HEK293 (cell line): Measurements from ENCODE around the gene PYDC1.

Experiments used
- CTCF ChIA-PET: fragments of 350-600 bp; formaldehyde crosslinking; extraction: SDS; loops from one replicate; lab custom pipeline; 2021; ENCODE audit warnings: antibody characterized with exemption; lab: Yijun Ruan, JAX
- POLR2A ChIA-PET: fragments of 300-600 bp; formaldehyde crosslinking; extraction: SDS; loops from one replicate; lab custom pipeline; 2020; ENCODE audit warnings: antibody characterized with exemption, inconsistent platforms; lab: Yijun Ruan, JAX
- H3K27ac ChIP-seq: fragments of 200-500 bp; sonication (Bioruptor generic); 2 replicates; pipeline ENCODE4 v1.5.1; 2014; ENCODE audit warnings: low read depth, low read length, control low read depth, inconsistent platforms; ENCODE audit errors: extremely low read depth
- H3K36me3 ChIP-seq, 2 experiments: fragments of 200-500 bp in 1 of 2; sonication (Bioruptor generic) in 1 of 2; 1 replicate in 1 of 2; 2 replicates in 1 of 2; pipeline ENCODE4 v1.5.1; 2014 to 2017; ENCODE audit warnings: inconsistent platforms in 2 of 2, low read length in 2 of 2; ENCODE audit not compliant: control insufficient read depth in 2 of 2, insufficient read depth in 1 of 2
- H3K4me1 ChIP-seq: fragments of 200-500 bp; sonication (Bioruptor generic); 2 replicates; pipeline ENCODE4 v1.5.1; 2014; ENCODE audit warnings: mild to moderate bottlenecking, low read length, inconsistent platforms; ENCODE audit not compliant: control insufficient read depth, insufficient read depth
- H3K4me3 ChIP-seq: 2 replicates; pipeline ENCODE4 v1.5.1; 2011; ENCODE audit warnings: low read depth, mild to moderate bottlenecking, control low read depth, low read length, moderate library complexity
- H3K9me3 ChIP-seq: fragments of 200-500 bp; sonication (Bioruptor generic); 2 replicates; pipeline ENCODE4 v1.5.1; 2014; ENCODE audit warnings: low read depth, low read length, inconsistent platforms; ENCODE audit not compliant: control insufficient read depth, insufficient read depth
- EGR2 ChIP-seq: fragments of 450-650 bp; formaldehyde crosslinking; IDR thresholded peaks from 2 replicates; pipeline ENCODE4 v1.5.1; 2016; ENCODE audit warnings: low read depth, missing biosample characterization, missing genetic modification characterization
- GFI1B ChIP-seq: fragments of 450-650 bp; formaldehyde crosslinking; IDR thresholded peaks from 2 replicates; pipeline ENCODE4 v1.5.1; 2016; ENCODE audit warnings: missing biosample characterization, missing genetic modification characterization
- MYNN ChIP-seq: fragments of 450-650 bp; formaldehyde crosslinking; IDR thresholded peaks from 2 replicates; pipeline ENCODE4 v1.5.1; 2016; ENCODE audit warnings: missing biosample characterization, missing genetic modification characterization, borderline replicate concordance
- SCRT2 ChIP-seq: fragments of 450-650 bp; formaldehyde crosslinking; IDR thresholded peaks from 2 replicates; pipeline ENCODE4 v1.5.1; 2016; ENCODE audit warnings: missing biosample characterization, missing genetic modification characterization
- TCF7L2 ChIP-seq: IDR thresholded peaks from 2 replicates; pipeline ENCODE4 v1.6.1; 2011; ENCODE audit warnings: low read depth, mild to moderate bottlenecking, inconsistent platforms, low read length, moderate library complexity, borderline replicate concordance
- TRIM28 ChIP-seq: IDR thresholded peaks from 2 replicates; pipeline ENCODE4 v1.6.1; 2011; ENCODE audit warnings: low read length, control low read depth, borderline replicate concordance
- YY1 ChIP-seq: fragments of 450-650 bp; formaldehyde crosslinking; IDR thresholded peaks from 2 replicates; pipeline ENCODE4 v1.5.1; 2018; ENCODE audit warnings: missing biosample characterization, missing genetic modification characterization
- ZBTB17 ChIP-seq: fragments of 450-650 bp; formaldehyde crosslinking; IDR thresholded peaks from 2 replicates; pipeline ENCODE4 v1.5.1; 2016; ENCODE audit warnings: missing biosample characterization, missing genetic modification characterization
- ZBTB7A ChIP-seq: fragments of 450-650 bp; formaldehyde crosslinking; IDR thresholded peaks from 2 replicates; pipeline ENCODE4 v1.5.1; 2016; ENCODE audit warnings: low read depth, missing biosample characterization, missing genetic modification characterization
- ZFP3 ChIP-seq: fragments of 450-650 bp; formaldehyde crosslinking; IDR thresholded peaks from 2 replicates; pipeline ENCODE4 v1.5.1; 2016; ENCODE audit warnings: low read depth, missing biosample characterization, missing genetic modification characterization
- ZIC2 ChIP-seq: fragments of 450-650 bp; formaldehyde crosslinking; IDR thresholded peaks from 2 replicates; pipeline ENCODE4 v1.5.1; 2016; ENCODE audit warnings: missing biosample characterization, missing genetic modification characterization
- ZNF121 ChIP-seq: fragments of 450-650 bp; formaldehyde crosslinking; IDR thresholded peaks from 2 replicates; pipeline ENCODE4 v1.5.1; 2016; ENCODE audit warnings: missing biosample characterization, missing genetic modification characterization
- ZNF155 ChIP-seq: fragments of 450-650 bp; formaldehyde crosslinking; IDR thresholded peaks from 2 replicates; pipeline ENCODE4 v1.5.1; 2016; ENCODE audit warnings: missing biosample characterization, missing genetic modification characterization
- ZNF16 ChIP-seq: fragments of 450-650 bp; formaldehyde crosslinking; IDR thresholded peaks from 2 replicates; pipeline ENCODE4 v1.5.1; 2016; ENCODE audit warnings: low read depth, missing biosample characterization, missing genetic modification characterization
- ZNF302 ChIP-seq: fragments of 450-650 bp; formaldehyde crosslinking; IDR thresholded peaks from 2 replicates; pipeline ENCODE4 v1.5.1; 2016; ENCODE audit warnings: missing biosample characterization, missing genetic modification characterization, low read depth
- ZNF510 ChIP-seq: fragments of 450-650 bp; formaldehyde crosslinking; IDR thresholded peaks from 2 replicates; pipeline ENCODE4 v1.5.1; 2018; ENCODE audit warnings: mild to moderate bottlenecking, missing genetic modification characterization, missing biosample characterization; ENCODE audit not compliant: insufficient replicate concordance
- TF ChIP-seq, protein P1 (sequence below): fragments of 450-650 bp; formaldehyde crosslinking; IDR thresholded peaks from 2 replicates; pipeline ENCODE4 v1.5.0; 2017; ENCODE audit warnings: missing biosample characterization, missing genetic modification characterization, borderline replicate concordance
- TF ChIP-seq, protein P2 (sequence below): fragments of 450-650 bp; formaldehyde crosslinking; IDR thresholded peaks from 2 replicates; pipeline ENCODE4 v1.5.1; 2016; ENCODE audit warnings: missing biosample characterization, missing genetic modification characterization, borderline replicate concordance
- TF ChIP-seq, protein P3 (sequence below): fragments of 450-650 bp; formaldehyde crosslinking; IDR thresholded peaks from 2 replicates; pipeline ENCODE4 v1.5.1; 2016; ENCODE audit warnings: missing biosample characterization, missing genetic modification characterization, borderline replicate concordance

Gene PYDC1

DNA sequence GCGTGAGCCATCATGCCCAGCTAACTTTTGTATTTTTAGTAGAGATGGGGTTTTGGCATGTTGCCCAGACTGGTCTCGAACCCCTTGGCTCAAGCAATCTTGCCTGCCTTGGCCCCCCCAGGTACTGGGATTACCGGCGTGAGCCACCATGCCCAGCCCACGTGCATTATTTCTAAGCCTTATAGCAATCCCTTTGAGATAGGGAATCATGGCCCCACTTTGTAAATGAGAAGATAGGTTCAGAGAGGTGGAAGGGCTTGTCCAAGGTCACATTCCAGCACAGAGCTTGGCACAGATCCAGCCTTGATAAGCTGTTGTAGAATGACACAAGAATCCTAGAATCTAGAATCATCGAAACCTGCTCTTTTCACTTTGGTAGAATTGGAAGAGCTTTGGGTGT is 10.2 kb downstream of the PYDC1 start (continued):
- TF ChIP-seq, protein P1, sequence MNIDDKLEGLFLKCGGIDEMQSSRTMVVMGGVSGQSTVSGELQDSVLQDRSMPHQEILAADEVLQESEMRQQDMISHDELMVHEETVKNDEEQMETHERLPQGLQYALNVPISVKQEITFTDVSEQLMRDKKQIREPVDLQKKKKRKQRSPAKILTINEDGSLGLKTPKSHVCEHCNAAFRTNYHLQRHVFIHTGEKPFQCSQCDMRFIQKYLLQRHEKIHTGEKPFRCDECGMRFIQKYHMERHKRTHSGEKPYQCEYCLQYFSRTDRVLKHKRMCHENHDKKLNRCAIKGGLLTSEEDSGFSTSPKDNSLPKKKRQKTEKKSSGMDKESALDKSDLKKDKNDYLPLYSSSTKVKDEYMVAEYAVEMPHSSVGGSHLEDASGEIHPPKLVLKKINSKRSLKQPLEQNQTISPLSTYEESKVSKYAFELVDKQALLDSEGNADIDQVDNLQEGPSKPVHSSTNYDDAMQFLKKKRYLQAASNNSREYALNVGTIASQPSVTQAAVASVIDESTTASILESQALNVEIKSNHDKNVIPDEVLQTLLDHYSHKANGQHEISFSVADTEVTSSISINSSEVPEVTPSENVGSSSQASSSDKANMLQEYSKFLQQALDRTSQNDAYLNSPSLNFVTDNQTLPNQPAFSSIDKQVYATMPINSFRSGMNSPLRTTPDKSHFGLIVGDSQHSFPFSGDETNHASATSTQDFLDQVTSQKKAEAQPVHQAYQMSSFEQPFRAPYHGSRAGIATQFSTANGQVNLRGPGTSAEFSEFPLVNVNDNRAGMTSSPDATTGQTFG = no peak
- TF ChIP-seq, protein P2, sequence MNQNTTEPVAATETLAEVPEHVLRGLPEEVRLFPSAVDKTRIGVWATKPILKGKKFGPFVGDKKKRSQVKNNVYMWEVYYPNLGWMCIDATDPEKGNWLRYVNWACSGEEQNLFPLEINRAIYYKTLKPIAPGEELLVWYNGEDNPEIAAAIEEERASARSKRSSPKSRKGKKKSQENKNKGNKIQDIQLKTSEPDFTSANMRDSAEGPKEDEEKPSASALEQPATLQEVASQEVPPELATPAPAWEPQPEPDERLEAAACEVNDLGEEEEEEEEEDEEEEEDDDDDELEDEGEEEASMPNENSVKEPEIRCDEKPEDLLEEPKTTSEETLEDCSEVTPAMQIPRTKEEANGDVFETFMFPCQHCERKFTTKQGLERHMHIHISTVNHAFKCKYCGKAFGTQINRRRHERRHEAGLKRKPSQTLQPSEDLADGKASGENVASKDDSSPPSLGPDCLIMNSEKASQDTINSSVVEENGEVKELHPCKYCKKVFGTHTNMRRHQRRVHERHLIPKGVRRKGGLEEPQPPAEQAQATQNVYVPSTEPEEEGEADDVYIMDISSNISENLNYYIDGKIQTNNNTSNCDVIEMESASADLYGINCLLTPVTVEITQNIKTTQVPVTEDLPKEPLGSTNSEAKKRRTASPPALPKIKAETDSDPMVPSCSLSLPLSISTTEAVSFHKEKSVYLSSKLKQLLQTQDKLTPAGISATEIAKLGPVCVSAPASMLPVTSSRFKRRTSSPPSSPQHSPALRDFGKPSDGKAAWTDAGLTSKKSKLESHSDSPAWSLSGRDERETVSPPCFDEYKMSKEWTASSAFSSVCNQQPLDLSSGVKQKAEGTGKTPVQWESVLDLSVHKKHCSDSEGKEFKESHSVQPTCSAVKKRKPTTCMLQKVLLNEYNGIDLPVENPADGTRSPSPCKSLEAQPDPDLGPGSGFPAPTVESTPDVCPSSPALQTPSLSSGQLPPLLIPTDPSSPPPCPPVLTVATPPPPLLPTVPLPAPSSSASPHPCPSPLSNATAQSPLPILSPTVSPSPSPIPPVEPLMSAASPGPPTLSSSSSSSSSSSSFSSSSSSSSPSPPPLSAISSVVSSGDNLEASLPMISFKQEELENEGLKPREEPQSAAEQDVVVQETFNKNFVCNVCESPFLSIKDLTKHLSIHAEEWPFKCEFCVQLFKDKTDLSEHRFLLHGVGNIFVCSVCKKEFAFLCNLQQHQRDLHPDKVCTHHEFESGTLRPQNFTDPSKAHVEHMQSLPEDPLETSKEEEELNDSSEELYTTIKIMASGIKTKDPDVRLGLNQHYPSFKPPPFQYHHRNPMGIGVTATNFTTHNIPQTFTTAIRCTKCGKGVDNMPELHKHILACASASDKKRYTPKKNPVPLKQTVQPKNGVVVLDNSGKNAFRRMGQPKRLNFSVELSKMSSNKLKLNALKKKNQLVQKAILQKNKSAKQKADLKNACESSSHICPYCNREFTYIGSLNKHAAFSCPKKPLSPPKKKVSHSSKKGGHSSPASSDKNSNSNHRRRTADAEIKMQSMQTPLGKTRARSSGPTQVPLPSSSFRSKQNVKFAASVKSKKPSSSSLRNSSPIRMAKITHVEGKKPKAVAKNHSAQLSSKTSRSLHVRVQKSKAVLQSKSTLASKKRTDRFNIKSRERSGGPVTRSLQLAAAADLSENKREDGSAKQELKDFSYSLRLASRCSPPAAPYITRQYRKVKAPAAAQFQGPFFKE (tag by site-specific recombination) = no peak
- TF ChIP-seq, protein P3, sequence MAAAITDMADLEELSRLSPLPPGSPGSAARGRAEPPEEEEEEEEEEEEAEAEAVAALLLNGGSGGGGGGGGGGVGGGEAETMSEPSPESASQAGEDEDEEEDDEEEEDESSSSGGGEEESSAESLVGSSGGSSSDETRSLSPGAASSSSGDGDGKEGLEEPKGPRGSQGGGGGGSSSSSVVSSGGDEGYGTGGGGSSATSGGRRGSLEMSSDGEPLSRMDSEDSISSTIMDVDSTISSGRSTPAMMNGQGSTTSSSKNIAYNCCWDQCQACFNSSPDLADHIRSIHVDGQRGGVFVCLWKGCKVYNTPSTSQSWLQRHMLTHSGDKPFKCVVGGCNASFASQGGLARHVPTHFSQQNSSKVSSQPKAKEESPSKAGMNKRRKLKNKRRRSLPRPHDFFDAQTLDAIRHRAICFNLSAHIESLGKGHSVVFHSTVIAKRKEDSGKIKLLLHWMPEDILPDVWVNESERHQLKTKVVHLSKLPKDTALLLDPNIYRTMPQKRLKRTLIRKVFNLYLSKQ (tag by site-specific recombination) = no peak

- Histone ChIP-seq H3K36me3 (peaks cover 0 to 4% of the 10 kb centered on the region in 2 experiments; a peak in 1 of 3 replicates), H3K9me3 (no peaks in the 10 kb centered on the region), H3K4me1 (no peaks in the 10 kb centered on the region), H3K4me3 (no peak overlapping the region), H3K27ac (no peak overlapping the region)
- ChIA-PET POLR2A (interaction anchor here (0.6 kb wide), 1 partner anchor 222 kb away, joined by 4 read pairs; no protein-coding TSS in a partner anchor), CTCF (no interaction called here)
- TF ChIP-seq YY1 (tag by site-specific recombination) (no peak), ZNF121 (tag by site-specific recombination) (peak; percentile 65; the same call in 1 of the 2 replicates), ZBTB17 (tag by site-specific recombination) (0 out of 2 replicates have a peak, but pooled peaks have one; percentile 24), ZFP3 (tag by site-specific recombination) (no peak), TCF7L2 (no peak), ZIC2 (no peak), SCRT2 (tag by site-specific recombination) (no peak), TRIM28 (no peak), ZNF16 (tag by site-specific recombination) (no peak), EGR2 (tag by site-specific recombination) (no peak), ZBTB7A (tag by site-specific recombination) (no peak), ZNF510 (tag by site-specific recombination) (no peak), ZNF302 (tag by site-specific recombination) (no peak), GFI1B (no peak), ZNF155 (no peak), MYNN (tag by site-specific recombination) (no peak)
Measured at GRCh38 chr16:31204871-31205666, 11.9 kb downstream of the PYDC1 start.
